HuH-7 (cell line): Measurements from ENCODE around the gene ZNF473.
"Not testable (repeated sequence)": the region's sequence is repeated elsewhere in the genome, so short reads cannot be mapped to it uniquely, and the experiment has no call there.

Experiments
- DNase-seq: peaks from one replicate; pipeline ENCODE4 v3.0.0; 2011; ENCODE audit warnings: low spot score

Gene ZNF473

DNA sequence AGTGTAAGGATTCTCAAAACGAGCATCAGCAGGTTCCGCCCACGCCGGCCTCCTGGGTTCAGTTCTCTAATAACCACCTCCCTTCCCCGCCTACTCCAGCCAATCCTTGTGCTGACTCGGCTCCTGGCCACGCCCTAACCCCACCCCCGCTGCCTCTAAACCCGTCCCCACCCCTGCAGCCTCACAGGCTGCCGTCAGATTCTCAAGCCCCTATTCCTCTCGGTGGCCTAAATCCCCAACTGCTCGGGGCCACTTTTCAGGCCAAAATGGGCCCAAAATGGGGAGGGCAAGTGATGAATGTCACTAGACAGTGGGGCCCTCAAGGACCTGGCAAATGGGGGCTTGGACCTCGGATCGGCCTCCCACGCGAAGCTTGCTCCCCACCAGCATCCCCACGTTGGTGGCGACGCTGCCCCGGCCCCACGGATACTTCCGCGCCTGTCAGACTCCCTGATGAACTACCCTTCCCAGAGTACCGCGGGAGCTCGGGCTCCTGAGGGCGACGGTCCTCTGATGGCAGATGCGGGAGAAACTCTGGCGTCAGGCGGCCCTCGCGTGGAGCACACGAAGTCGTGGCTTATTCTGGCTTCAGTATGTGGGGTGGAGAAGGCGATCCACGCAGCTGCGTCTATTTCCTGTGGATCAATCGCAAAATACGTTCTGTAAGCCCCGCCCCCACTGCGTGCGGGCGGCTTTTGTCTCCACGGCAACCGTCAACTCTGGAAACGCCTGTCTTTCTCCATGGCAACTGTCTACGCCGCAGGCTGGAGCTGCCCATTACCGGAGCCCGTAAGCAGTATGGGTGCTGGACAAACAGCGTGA lies 24.8 kb downstream of the ZNF473 start:
- DNase-seq = no peak

DNA sequence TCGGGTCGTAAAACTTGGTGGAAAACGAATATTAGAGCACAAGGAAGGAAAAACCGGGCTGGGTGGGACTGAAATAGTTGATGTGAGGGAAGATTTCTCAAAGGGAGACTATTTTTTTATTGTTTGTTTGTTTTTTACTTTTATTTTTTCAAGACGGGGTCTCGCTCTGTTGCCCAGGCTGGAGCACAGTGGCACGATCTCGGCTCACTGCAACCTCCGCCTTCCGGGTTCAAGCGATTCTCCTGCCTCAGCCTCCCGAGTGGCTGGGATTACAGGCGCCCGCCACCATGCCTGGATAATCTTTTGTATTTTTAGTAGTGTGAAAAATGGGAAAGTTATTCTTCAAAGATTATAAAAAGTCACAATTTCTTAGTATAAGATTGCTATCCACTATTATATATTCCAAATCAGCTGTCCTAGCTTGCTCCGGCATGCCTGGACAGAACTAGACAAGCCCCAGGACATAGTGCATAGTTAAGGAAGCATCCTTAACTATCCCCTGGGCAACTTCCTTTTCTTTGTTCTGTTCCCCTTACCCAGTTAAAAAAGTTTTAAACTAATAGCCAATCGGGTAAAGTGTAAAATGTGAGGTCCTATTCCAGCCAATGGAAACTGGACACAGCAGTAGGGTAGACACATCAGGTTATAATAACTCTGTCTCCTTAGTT lies 25.6 kb downstream of the ZNF473 start:
- not testable (repeated sequence) for DNase-seq

DNA sequence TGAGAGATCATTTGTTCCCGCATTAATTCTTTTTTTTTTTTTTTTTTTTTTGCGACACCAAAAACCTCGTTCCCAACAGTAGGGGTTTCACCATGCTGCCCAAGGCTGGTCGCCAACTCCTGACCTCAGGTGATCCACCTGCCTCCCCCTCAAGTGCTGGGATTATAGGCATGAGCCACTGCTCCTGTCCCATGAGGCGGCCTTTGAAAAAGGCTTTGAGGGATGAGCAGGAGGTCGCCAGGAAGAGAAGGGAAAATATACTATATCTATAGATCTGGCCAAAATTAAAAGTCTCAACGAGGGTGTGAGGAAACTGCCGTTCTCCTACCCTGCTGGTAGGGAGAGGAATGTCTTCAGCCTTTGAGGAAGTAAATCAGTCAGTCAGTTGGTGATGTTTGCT lies 26.2 kb downstream of the ZNF473 start:
- no peak for DNase-seq

DNA sequence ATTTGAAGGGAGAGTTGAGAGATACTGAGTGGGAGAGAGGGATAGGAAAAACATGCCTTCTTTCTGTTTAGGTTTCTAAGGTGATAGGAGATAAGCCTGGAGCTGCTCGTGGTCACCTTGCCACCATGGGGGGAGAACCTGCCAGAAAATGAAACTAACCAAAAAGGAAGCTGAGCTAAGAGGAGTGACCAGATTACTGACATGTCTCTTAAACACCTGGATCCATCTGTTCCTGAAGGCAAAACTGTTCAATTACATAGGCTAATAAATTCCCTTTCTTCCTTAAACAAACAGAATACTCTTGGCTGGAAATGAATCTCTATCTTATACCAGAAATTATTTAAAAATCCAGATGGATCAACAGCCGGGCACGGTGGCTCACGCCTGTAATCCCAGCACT lies 27.3 kb downstream of the ZNF473 start:
- DNase-seq = no peak

DNA sequence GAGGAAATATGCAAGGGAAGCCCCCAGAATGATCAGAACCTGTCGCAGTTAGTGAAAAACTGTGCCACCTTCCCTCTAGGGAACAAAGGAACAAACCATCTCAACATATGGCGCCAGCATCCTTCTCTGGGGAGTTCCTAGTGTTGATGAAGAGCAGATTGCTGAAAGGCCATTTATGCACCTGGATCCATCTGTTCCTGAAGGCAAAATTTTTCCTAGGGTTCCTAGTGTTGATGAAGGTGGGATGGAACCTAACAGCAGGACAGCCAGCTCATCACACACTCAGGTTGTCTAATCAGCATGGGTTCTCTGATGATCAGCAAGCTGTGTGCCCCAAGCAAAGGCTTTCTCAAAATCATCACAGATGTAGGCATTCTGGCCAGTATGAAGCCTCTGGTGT lies 32.6 kb downstream of the ZNF473 start:
- DNase-seq = no peak

DNA sequence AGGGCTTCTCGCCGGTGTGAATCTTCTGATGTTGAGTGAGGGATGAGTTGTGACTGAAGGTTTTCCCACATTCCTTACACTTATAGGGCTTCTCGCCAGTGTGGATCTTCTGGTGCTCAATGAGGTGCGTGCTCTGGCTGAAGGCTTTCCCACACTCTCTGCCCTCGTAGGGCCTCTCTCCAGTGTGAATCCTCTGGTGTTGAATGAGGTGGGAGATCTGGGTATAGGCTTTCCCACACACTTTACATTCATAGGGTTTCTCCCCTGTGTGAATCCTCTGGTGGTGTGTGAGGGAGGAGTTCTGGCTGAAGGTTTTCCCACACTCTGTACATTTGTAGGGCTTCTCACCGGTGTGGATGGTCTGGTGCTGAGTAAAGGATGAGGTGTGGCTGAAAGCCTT lies 33.2 kb downstream of the ZNF473 start:
- DNase-seq = no peak

DNA sequence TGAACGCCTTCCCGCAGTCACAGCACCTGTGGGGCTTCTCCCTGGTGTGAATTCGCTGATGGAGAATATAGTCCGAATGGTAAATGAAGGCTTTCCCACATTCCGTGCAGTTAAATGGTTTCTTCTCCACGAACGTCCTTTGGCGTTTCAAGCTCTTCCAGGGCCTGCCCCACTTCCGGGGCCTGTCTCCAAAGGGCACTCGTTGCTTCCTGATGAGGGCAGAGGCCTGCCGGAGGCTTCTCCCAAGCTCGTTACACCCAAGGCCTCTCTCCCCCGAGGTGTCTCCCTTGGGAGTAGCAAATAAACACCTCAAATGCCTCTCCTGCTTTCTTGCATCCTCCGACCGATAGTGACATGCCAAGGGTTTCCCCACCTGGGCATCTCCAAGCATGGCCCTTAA lies 34.3 kb downstream of the ZNF473 start:
- no peak for DNase-seq

DNA sequence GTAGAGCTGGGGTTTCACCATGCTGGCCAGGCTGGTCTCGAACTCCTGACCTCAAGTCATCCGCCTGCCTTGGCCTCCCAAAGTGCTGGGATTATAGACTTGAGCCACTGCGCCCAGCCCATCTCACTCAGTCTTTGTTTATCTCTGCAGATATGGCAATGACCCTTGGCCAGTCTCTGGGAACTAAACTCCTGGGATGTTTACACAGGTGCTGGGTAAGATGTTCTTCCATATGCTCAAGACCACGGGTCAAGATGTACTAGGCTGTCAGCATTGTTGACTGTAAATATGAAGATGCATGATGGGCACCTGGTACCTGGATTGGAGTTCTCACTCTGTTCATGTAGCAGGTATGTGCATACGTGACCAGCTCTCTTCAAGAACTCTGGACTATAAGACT lies 35.8 kb downstream of the ZNF473 start:
- DNase-seq = no peak

DNA sequence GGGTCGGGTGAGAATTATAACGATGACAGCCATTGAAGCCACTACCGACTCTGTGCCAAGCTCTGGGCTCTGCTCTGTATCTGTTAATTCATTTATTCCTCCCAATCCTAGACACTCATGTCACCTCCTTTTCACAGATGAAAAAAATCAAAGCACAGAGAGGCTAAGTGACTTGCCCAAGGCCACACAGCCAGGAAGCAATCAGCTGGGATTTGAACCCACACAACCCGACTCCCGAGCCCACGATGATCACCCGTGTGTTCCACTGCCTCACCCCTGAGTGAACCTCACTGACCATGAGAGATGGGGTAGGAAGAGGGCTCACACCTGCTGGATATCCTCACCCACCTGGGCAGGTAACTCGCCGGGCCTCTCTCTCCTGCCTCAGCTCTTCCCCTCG lies 40.1 kb downstream of the ZNF473 start:
- no peak for DNase-seq

DNA sequence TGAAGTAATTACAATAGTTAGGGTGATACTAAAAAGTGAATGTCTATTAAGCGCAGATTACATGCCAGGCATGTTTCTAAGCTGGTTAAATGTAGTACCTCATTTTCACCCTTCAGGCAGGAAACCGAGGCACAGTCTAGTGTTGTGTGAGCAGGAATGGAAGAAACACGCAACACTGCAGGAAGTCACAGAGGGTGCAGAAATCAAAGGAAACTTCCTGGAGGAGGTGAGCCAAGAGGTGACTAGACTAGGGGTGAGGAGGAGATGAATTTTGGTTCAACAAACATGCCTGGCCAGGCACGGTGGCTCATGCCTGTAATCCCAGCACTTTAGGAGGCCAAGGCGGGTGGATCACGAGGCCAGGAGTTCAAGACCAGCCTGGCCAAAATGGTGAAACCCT lies 41.8 kb downstream of the ZNF473 start:
- no peak for DNase-seq

DNA sequence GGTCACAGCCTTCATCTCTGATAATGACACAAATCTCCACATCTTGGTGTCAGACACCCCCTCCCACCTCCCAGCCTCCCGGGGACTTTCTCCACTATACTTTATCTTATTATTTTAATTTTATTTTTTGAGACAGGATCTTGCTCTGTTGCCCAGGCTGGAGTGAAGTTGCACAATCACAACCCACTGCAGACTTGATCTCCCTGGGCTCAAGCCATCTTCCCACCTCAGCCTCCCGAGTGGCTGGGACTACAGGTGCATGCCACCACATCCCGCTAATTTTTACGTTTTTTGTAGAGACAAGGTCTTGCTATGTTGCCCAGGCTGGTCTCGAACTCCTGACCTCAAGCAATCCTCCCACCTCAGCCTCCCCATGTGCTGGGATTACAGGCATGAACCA lies 42.6 kb downstream of the ZNF473 start:
- DNase-seq = not testable (repeated sequence)

DNA sequence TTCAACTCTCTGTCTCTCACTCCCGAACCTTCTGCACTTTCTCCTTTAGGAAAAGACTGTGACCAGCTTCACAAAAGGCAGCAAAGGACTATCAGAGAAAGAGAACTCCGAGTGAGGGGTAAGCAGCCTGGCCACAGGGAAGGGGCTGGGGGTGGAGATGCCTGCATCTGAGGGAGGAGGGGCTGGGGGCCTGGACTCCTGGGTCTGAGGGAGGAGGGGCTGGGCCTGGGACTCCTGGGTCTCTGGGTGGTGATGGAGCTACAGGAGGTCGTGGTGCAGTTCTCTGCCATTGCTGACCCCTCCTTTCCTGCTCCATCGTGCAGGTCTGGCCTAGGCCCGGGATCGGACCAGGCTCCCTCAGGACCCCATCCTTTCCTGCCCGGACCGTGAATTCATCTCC lies 49.3 kb downstream of the ZNF473 start:
- DNase-seq = not testable (repeated sequence)

DNA sequence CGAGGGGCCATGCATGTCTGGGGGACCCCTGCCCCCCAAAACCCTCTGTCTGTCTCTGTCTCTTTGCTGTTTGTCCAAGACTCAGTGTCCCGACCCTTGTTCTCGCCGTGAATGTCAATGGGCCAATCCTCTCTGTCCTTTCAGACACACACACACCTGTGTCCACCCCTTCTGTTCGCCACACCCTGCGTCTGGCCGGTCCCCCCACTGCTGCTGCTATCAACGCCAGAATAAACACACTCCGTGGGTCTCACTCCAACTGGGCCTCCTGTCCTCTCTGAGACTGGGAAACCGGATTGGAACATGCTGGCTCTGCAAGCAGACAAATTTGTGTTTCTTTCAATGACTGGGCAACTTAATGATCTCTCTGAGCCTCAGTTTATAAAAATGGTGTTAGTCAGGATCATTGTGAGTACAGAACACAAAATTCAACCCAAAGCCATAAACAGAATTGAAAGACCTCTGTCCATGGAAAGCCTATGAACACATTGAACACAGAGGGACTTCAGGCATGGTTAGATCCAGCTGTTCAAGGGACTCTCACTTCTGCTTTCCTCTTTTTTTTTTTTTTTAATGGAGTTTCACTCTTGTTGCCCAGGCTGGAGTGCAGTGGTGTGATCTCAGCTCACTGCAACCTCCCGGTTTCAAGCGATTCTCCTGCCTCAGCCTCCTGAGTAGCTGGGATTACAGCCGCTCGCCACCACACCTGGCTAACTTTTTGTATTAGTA lies 50.0 kb downstream of the ZNF473 start:
- not testable (repeated sequence) for DNase-seq

DNA sequence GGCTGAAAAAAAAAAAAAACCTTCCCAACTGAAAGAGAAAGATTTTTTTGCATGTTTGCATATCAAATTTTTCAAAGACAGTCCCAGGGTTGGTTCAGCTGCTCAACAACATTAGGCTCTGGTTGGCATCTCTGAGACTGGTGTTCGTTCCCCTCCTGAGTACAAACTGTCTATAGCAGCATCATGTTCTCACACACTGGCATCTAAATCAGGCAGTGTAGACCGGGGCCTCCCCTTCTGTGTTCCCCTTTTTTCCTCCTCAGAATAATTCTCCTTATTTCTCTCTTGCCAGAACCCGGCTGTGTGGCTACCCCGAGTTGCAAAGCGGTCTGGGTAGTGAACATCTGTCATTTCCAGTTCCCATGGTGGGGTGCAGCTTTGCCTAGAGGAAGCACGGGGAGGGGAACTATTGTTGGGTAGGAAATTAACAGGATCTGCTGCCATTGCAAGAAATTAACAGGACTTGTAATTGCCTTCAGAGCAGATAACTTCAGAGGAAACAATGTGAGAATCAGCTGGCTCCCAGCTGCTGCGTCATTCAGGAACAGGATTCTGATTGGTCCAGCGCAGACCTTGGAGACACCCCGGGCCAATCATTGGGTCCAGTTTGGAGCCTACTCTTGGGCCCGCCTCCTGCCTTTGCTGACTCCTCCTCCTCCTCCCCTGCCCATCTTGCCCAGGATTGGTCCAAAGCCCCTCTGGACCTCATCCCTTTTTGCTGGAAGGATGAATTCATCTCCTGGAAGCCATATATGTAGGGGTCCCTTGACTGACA lies 51.0 kb downstream of the ZNF473 start:
- not testable (repeated sequence) for DNase-seq

DNA sequence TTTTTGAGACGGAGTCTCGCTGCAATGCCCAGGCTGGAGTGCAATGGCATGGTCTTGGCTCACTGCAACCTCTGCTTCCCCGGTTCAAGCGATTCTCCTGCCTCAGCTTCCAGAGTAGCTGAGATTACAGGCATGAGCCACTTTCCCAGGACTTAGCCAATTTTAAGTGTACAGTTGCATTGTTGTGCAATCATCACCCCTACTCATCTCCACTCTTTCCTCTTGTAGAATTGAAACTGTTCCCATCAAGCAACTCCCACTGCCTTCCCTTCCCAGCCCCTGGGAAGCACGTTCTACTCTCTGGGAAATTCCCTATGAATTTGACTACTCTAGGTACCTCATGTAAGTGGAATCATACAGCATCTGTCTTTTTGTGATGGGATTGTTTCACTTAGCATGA lies 53.2 kb downstream of the ZNF473 start:
- DNase-seq = not testable (repeated sequence)

DNA sequence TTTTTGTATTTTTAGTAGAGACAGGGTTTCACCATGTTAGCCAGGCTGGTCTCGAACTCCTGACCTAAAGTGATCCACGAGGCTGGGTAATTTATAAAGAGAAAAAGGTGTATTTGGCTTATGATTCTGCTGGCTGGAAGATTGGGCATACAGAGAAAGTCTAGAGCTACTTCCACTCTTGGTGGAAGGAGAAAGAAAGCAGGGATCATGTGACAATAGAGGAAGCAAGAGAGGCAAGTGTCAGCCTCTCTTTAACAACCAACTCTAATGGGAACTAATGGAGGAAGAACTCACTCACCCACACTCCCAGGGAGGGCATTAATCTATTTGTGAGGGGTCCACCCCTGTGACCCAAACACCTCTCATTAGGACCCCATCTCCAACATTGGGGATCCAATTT lies 58.6 kb downstream of the ZNF473 start:
- not testable (repeated sequence) for DNase-seq

DNA sequence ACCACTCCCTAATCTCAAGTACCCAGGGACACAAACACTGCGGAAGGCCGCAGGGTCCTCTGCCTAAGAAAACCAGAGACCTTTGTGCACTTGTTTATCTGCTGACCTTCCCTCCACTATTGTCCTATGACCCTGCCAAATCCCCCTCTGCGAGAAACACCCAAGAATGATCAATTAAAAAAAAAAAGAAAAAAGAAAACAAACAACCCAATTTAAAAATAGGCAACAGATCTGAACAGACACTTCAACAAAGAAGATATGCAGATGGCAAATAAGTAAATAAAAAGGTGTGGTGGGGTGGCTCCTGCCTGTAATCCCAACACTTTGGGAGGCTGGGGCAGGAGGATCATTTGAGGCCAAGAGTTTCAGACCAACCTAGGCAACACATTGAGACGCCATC lies 61.3 kb downstream of the ZNF473 start:
- DNase-seq = not testable (repeated sequence)

DNA sequence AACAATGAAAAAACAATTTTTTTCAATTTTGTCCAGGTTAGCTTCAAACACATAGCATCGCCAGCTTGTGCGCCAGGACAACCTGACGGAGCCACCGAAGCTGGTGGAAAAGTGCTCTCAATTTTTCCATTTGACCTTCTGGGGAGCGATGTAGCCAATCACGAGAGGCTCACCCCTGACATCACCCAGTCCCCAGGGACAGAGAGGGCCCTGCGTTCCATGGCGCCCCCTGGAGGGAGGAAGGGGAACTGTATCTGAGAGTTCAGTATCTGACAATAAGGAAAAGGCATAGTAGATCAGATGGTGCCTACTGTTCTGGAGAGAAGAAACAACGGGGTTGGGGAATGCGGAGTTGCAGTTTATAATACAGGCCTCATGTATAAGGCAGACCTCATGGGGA lies 64.9 kb downstream of the ZNF473 start:
- DNase-seq = not testable (repeated sequence)

DNA sequence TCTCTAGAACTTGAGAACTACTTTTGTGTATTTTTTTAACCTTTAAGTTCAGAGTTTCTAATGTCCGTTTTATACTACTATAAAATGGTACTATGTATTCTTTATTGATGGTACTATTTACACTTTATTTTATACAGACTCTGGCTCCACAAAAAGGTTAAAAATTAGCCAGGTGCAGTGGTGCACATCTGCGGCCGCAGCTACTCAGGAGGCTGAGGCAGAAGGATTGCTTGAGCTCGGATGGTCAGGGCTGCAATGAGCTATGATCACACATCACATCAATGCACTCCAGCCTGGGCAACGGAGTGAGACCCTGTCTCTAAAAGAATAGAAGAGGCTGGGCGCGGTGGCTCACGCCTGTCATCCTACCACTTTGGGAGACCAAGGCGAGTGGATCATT lies 66.0 kb downstream of the ZNF473 start:
- DNase-seq = not testable (repeated sequence)

DNA sequence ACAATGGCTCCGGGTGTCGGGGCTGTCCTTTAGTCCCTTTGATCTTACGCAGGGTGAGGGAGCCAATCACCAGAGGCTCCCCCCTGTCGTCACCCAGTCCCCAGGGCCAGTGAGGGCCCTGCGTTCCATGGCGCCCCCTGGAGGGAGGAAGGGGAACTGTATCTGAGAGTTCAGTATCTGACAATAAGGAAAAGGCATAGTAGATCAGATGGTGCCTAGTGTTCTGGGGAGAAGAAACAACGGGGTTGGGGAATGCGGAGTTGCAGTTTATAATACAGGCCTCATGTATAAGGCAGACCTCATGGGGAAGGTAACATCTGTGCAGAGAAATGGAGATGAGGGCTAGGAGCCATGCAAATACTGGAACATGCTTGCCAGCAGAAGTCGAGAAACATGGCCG lies 66.8 kb downstream of the ZNF473 start:
- DNase-seq = not testable (repeated sequence)

DNA sequence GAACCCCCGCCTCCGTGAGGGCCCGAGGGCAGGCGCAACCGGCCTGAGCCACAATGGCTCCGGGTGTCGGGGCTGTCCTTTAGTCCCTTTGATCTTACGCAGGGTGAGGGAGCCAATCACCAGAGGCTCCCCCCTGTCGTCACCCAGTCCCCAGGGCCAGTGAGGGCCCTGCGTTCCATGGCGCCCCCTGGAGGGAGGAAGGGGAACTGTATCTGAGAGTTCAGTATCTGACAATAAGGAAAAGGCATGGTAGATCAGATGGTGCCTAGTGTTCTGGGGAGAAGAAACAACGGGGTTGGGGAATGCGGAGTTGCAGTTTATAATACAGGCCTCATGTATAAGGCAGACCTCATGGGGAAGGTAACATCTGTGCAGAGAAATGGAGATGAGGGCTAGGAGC lies 72.1 kb downstream of the ZNF473 start:
- DNase-seq = not testable (repeated sequence)

DNA sequence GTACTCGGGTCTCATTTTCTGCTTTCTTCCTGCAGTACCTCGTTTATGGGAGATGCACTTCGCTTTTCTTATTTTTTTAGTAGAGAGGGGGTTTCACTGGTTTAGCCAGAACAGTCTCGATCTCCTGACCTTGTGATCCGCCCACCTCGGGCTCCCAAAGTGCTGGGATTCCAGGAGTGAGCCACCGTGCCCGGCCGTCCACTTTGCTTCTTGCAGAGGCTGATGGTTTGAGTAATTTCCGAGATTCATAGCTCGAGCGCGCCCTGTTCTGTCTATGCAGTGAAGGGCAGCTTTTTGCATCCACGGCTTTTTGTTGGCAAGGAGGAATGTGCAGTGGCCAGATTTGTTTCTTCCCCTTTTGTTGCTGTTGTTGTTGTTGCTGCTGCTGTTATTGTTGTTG lies 73.1 kb downstream of the ZNF473 start:
- not testable (repeated sequence) for DNase-seq
